DMS 273 (cell line): ENCODE measurements around the gene FOXO1.
"Not testable (repeated sequence)": the region's sequence is repeated elsewhere in the genome, so short reads cannot be mapped to it uniquely, and the experiment has no call there.

ENCODE experiments used
- DNase-seq: peaks from one replicate; lab custom pipeline; 2025; ENCODE audit not compliant: unreplicated experiment; lab: John Stamatoyannopoulos, UW

FOXO1 gene

GRCh38 chr13:40666933-40667621 lies 636 bp upstream of the FOXO1 start:
- peak; percentile 71 for DNase-seq

- DNase-seq: peak; percentile 65
Observed at GRCh38 chr13:40665126-40666044, 1.1 kb downstream of the FOXO1 start.

GRCh38 chr13:40664350-40665125 lies 1.9 kb downstream of the FOXO1 start:
- DNase-seq: peak; percentile 65

GRCh38 chr13:40664100-40664349 lies 2.4 kb downstream of the FOXO1 start:
- not testable (repeated sequence) for DNase-seq

- DNase-seq: peak; percentile 21
Observed at GRCh38 chr13:40662866-40663265, 3.6 kb downstream of the FOXO1 start.

GRCh38 chr13:40661875-40662665 lies 4.4 kb downstream of the FOXO1 start:
- no peak for DNase-seq

GRCh38 chr13:40660692-40661091 lies 5.7 kb downstream of the FOXO1 start:
- DNase-seq: no peak

- no peak for DNase-seq
Observed at GRCh38 chr13:40660141-40660664, 6.2 kb downstream of the FOXO1 start.

- no peak for DNase-seq
Observed at GRCh38 chr13:40657951-40658350, 8.5 kb downstream of the FOXO1 start.

GRCh38 chr13:40657307-40657706 lies 9.1 kb downstream of the FOXO1 start:
- DNase-seq: no peak

GRCh38 chr13:40656358-40656757 lies 10.1 kb downstream of the FOXO1 start:
- no peak for DNase-seq

GRCh38 chr13:40653527-40654318 lies 12.7 kb downstream of the FOXO1 start:
- peak; percentile 11 for DNase-seq

GRCh38 chr13:40652588-40652940 lies 13.9 kb downstream of the FOXO1 start:
- no peak for DNase-seq

- DNase-seq: no peak
Observed at GRCh38 chr13:40651866-40652587, 14.4 kb downstream of the FOXO1 start.

GRCh38 chr13:40648841-40649240 lies 17.6 kb downstream of the FOXO1 start:
- peak; percentile 9 for DNase-seq

GRCh38 chr13:40648040-40648439 lies 18.4 kb downstream of the FOXO1 start:
- peak; percentile 5 for DNase-seq

GRCh38 chr13:40644838-40645604 lies 21.4 kb downstream of the FOXO1 start:
- no peak for DNase-seq

- no peak for DNase-seq
Observed at GRCh38 chr13:40640845-40641458, 25.5 kb downstream of the FOXO1 start.
